Suprapubic skin (tissue), 2 donors: ENCODE measurements around the gene ARHGDIG.

ENCODE experiments used
- EP300 ChIP-seq: sonication (generic); formaldehyde crosslinking; IDR thresholded peaks from one replicate; pipeline ENCODE4 v1.6.1; 2017; ENCODE audit warnings: antibody characterized with exemption
- POLR2A ChIP-seq, 2 donors: fragments of 450-650 bp; IDR thresholded peaks; one replicate each; pipeline ENCODE4 v1.6.1; 2017; ENCODE audit warnings: antibody characterized with exemption in 2 of 2, mild to moderate bottlenecking in 2 of 2, moderate library complexity in 2 of 2

- no peak for TF ChIP-seq EP300
- TF ChIP-seq POLR2A (IDR thresholded peaks at IDR 0.05): no peak
These were observed 2.8 kb downstream of the ARHGDIG start, which contains the start of gene PDIA2 for GRCh38 chr16:283033-283805.
